GM23338 (cell line): ENCODE data around the gene GRIK4.

Experiments used
- CTCF ChIP-seq, 2 experiments: fragments of 200-600 bp in 1 of 2; sonication (generic) in 1 of 2; conservative IDR thresholded peaks; 2 replicates each; pipeline versions ENCODE4 v1.5.1 to v1.6.1; 2016 to 2017; ENCODE audit warnings: antibody characterized with exemption in 2 of 2, low read depth in 2 of 2, mild to moderate bottlenecking in 2 of 2, moderate library complexity in 1 of 2
- EZH2 ChIP-seq: fragments of 200-600 bp; sonication (generic); IDR thresholded peaks from one replicate; pipeline ENCODE4 v1.8.0; 2017; ENCODE audit warnings: antibody characterized with exemption, mild to moderate bottlenecking, low read depth; ENCODE audit not compliant: unreplicated experiment
- EZH2phosphoT487 ChIP-seq: fragments of 200-600 bp; sonication (generic); IDR thresholded peaks from one replicate; pipeline ENCODE4 v1.8.1; 2018; ENCODE audit warnings: antibody characterized with exemption; ENCODE audit not compliant: unreplicated experiment
- JUNB ChIP-seq: IDR thresholded peaks from one replicate; pipeline ENCODE4 v1.6.1; 2016; ENCODE audit warnings: antibody characterized with exemption; ENCODE audit not compliant: unreplicated experiment
- POLR2AphosphoS5 ChIP-seq: IDR thresholded peaks from 2 replicates; pipeline ENCODE4 v1.6.1; 2016; ENCODE audit warnings: antibody characterized with exemption, low read depth
- TF ChIP-seq, protein P1 (sequence below): IDR thresholded peaks from 2 replicates; pipeline ENCODE4 v1.6.1; 2016; ENCODE audit warnings: antibody characterized with exemption

GRCh38 chr11:120827198-120827597, 315.6 kb downstream of the GRIK4 start:
- TF ChIP-seq CTCF (conservative IDR thresholded peaks at IDR 0.05; ENCODE audit: low read depth in 2 of 2) (no peak), POLR2AphosphoS5 (no peak), EZH2 (no peak), EZH2phosphoT487 (no peak), JUNB (no peak)
- TF ChIP-seq, protein P1, sequence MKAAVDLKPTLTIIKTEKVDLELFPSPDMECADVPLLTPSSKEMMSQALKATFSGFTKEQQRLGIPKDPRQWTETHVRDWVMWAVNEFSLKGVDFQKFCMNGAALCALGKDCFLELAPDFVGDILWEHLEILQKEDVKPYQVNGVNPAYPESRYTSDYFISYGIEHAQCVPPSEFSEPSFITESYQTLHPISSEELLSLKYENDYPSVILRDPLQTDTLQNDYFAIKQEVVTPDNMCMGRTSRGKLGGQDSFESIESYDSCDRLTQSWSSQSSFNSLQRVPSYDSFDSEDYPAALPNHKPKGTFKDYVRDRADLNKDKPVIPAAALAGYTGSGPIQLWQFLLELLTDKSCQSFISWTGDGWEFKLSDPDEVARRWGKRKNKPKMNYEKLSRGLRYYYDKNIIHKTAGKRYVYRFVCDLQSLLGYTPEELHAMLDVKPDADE, result no peak
